ENCODE measurements around the gene DNAH17.

The DNAH17 gene

GRCh38 chr17:78438694-78439325, 138.4 kb downstream of the DNAH17 start:
- no peak for DNase-seq

GRCh38 chr17:78438271-78438691, 138.9 kb downstream of the DNAH17 start:
- intact Hi-C loops (cut with DNase I) = no loop called here
- no peak for DNase-seq

More at GRCh38 chr17:78438694-78439325, 138.4 kb downstream of the DNAH17 start:
- intact Hi-C loops (cut with DNase I) = no loop called here

- intact Hi-C loops (cut with DNase I) = no loop called here
- no peak for DNase-seq
Measured at GRCh38 chr17:78437508-78438169, 139.6 kb downstream of the DNAH17 start.

GRCh38 chr17:78435330-78436005, 141.7 kb downstream of the DNAH17 start:
- intact Hi-C loops (cut with DNase I) = no loop called here

GRCh38 chr17:78434455-78435329, 142.5 kb downstream of the DNAH17 start:
- no peak for DNase-seq

More at GRCh38 chr17:78435330-78436005, 141.7 kb downstream of the DNAH17 start:
- DNase-seq = no peak

GRCh38 chr17:78433780-78434335, 143.3 kb downstream of the DNAH17 start:
- no peak for DNase-seq
- intact Hi-C loops (cut with DNase I) = no loop called here

More at GRCh38 chr17:78434455-78435329, 142.5 kb downstream of the DNAH17 start:
- intact Hi-C loops (cut with DNase I) = no loop called here

GRCh38 chr17:78433013-78433727, 144.0 kb downstream of the DNAH17 start:
- intact Hi-C loops (cut with DNase I) = no loop called here
- no peak for DNase-seq

GRCh38 chr17:78432226-78433012, 144.8 kb downstream of the DNAH17 start:
- DNase-seq = peak; percentile 54 to 97 (median 78)

GRCh38 chr17:78431692-78431958, 145.6 kb downstream of the DNAH17 start:
- intact Hi-C loops (cut with DNase I) = no loop called here
- DNase-seq = peak in 1 of 10 donors; percentile 77

More at GRCh38 chr17:78432226-78433012, 144.8 kb downstream of the DNAH17 start:
- intact Hi-C loops (cut with DNase I) = no loop called here

GRCh38 chr17:78430892-78431691, 146.1 kb downstream of the DNAH17 start:
- intact Hi-C loops (cut with DNase I) = no loop called here

GRCh38 chr17:78429618-78429995, 147.6 kb downstream of the DNAH17 start:
- intact Hi-C loops (cut with DNase I) = loop anchor here (10.0 kb wide), 1 partner anchor 295 kb away; the partner anchor contains the start of gene TMC8
- DNase-seq = no peak

More at GRCh38 chr17:78430892-78431691, 146.1 kb downstream of the DNAH17 start:
- no peak for DNase-seq

- intact Hi-C loops (cut with DNase I) = loop anchor here (10.0 kb wide), 1 partner anchor 294 kb away; the partner anchor contains the start of gene TMC8
- peak in 1 of 10 donors; percentile 77 for DNase-seq
Measured at GRCh38 chr17:78428836-78429617, 148.2 kb downstream of the DNAH17 start.

GRCh38 chr17:78428025-78428575, 149.1 kb downstream of the DNAH17 start:
- intact Hi-C loops (cut with DNase I) = loop anchor here (10.0 kb wide), 1 partner anchor 293 kb away; the partner anchor contains the start of gene TMC8
- DNase-seq = peak in 1 of 10 donors; percentile 71

GRCh38 chr17:78427140-78427539, 150.1 kb downstream of the DNAH17 start:
- intact Hi-C loops (cut with DNase I) = loop anchor here (10.0 kb wide), 1 partner anchor 292 kb away; the partner anchor contains the start of gene TMC8

GRCh38 chr17:78426293-78426879, 150.8 kb downstream of the DNAH17 start:
- DNase-seq = peak in 3 of 10 donors; percentile 47 to 94 (median 68)
- intact Hi-C loops (cut with DNase I) = loop anchor here (10.0 kb wide), 1 partner anchor 292 kb away; the partner anchor contains the start of gene TMC8

More at GRCh38 chr17:78427140-78427539, 150.1 kb downstream of the DNAH17 start:
- DNase-seq = peak in 1 of 10 donors; percentile 90

- intact Hi-C loops (cut with DNase I) = loop anchor here (10.0 kb wide), 1 partner anchor 291 kb away; the partner anchor contains the start of gene TMC8
Measured at GRCh38 chr17:78425429-78425828, 151.8 kb downstream of the DNAH17 start.

More at GRCh38 chr17:78425429-78425828, 151.8 kb downstream of the DNAH17 start:
- peak in 1 of 10 donors; percentile 73 for DNase-seq

Measured in posterior cingulate gyrus (tissue), 11 donors.